ENCODE data around the gene SNAPC1. TPM values are rescaled to one million over a fixed set of nuclear protein-coding genes. Genes with fewer than 3 reads are reported as not detected.
"Not testable (repeated sequence)": the region's sequence is repeated elsewhere in the genome, so short reads cannot be mapped to it uniquely, and the experiment has no call there.

Gene SNAPC1
- total RNA-seq, 1 donor from 2014 or later: 13.7 TPM

GRCh38 chr14:61746346-61746745 lies 15.9 kb upstream of the SNAPC1 start:
- DNase-seq; ATAC-seq (ENCODE audit: poor library complexity); intact Hi-C loops (cut with DNase I): not testable (repeated sequence)

GRCh38 chr14:61746881-61747280 lies 15.3 kb upstream of the SNAPC1 start:
- ATAC-seq (ENCODE audit: poor library complexity) (no peak), DNase-seq (no peak)
- intact Hi-C loops (cut with DNase I): no loop called here

GRCh38 chr14:61747342-61747741 lies 14.9 kb upstream of the SNAPC1 start:
- DNase-seq (no peak), ATAC-seq (ENCODE audit: poor library complexity) (no peak)
- intact Hi-C loops (cut with DNase I): no loop called here

GRCh38 chr14:61749264-61749663 lies 13.0 kb upstream of the SNAPC1 start:
- no peak for DNase-seq
- peak; percentile 11 for ATAC-seq (ENCODE audit: poor library complexity)
- intact Hi-C loops (cut with DNase I): no loop called here

GRCh38 chr14:61749867-61750266 lies 12.4 kb upstream of the SNAPC1 start:
- ATAC-seq (ENCODE audit: poor library complexity): peak; percentile 55
- intact Hi-C loops (cut with DNase I): no loop called here
- DNase-seq: no peak

- intact Hi-C loops (cut with DNase I): no loop called here
- DNase-seq (peak; percentile 95), ATAC-seq (ENCODE audit: poor library complexity) (peak; percentile 97)
Observed at GRCh38 chr14:61750708-61751474, 11.3 kb upstream of the SNAPC1 start.

- intact Hi-C loops (cut with DNase I): no loop called here
- ATAC-seq (ENCODE audit: poor library complexity) (no peak), DNase-seq (no peak)
Observed at GRCh38 chr14:61751475-61751989, 10.7 kb upstream of the SNAPC1 start.

GRCh38 chr14:61752626-61753025 lies 9.6 kb upstream of the SNAPC1 start:
- no peak for DNase-seq
- ATAC-seq (ENCODE audit: poor library complexity): no peak
- intact Hi-C loops (cut with DNase I): no loop called here

GRCh38 chr14:61753631-61754030 lies 8.6 kb upstream of the SNAPC1 start:
- no peak for ATAC-seq (ENCODE audit: poor library complexity)
- intact Hi-C loops (cut with DNase I): no loop called here
- no peak for DNase-seq

- ATAC-seq (ENCODE audit: poor library complexity): no peak
- intact Hi-C loops (cut with DNase I): no loop called here
- no peak for DNase-seq
Observed at GRCh38 chr14:61754627-61755381, 7.4 kb upstream of the SNAPC1 start.

- DNase-seq; intact Hi-C loops (cut with DNase I); ATAC-seq (ENCODE audit: poor library complexity): not testable (repeated sequence)
Observed at GRCh38 chr14:61755382-61755742, 6.9 kb upstream of the SNAPC1 start.

GRCh38 chr14:61756135-61756534 lies 6.1 kb upstream of the SNAPC1 start:
- ATAC-seq (ENCODE audit: poor library complexity) (no peak), DNase-seq (no peak)
- intact Hi-C loops (cut with DNase I): no loop called here

- intact Hi-C loops (cut with DNase I): no loop called here
- ATAC-seq (ENCODE audit: poor library complexity) (no peak), DNase-seq (no peak)
Observed at GRCh38 chr14:61759878-61760277, 2.3 kb upstream of the SNAPC1 start.

- intact Hi-C loops (cut with DNase I): no loop called here
- peak; percentile 4 for ATAC-seq (ENCODE audit: poor library complexity)
- DNase-seq: no peak
Observed at GRCh38 chr14:61761557-61761956, 663 bp upstream of the SNAPC1 start.

GRCh38 chr14:61764342-61765122 lies 2.3 kb downstream of the SNAPC1 start:
- intact Hi-C loops (cut with DNase I): no loop called here
- no peak for ATAC-seq (ENCODE audit: poor library complexity)
- DNase-seq: no peak

GRCh38 chr14:61765225-61765943 lies 3.2 kb downstream of the SNAPC1 start:
- intact Hi-C loops (cut with DNase I): no loop called here
- no peak for ATAC-seq (ENCODE audit: poor library complexity)
- no peak for DNase-seq

GRCh38 chr14:61766151-61766550 lies 3.9 kb downstream of the SNAPC1 start:
- no peak for ATAC-seq (ENCODE audit: poor library complexity)
- intact Hi-C loops (cut with DNase I): no loop called here
- DNase-seq: no peak

GRCh38 chr14:61768240-61768639 lies 6.0 kb downstream of the SNAPC1 start:
- intact Hi-C loops (cut with DNase I): no loop called here
- DNase-seq (no peak), ATAC-seq (ENCODE audit: poor library complexity) (peak; percentile 63)

- no peak for ATAC-seq (ENCODE audit: poor library complexity)
- intact Hi-C loops (cut with DNase I): no loop called here
Observed at GRCh38 chr14:61769893-61770292, 7.7 kb downstream of the SNAPC1 start.

More at GRCh38 chr14:61769893-61770292, 7.7 kb downstream of the SNAPC1 start:
- no peak for DNase-seq
